ENCODE measurements around the gene IFITM10.
A peak's percentile ranks its signal among the peaks of the same experiment; 100 is the strongest.

Gene IFITM10

DNA sequence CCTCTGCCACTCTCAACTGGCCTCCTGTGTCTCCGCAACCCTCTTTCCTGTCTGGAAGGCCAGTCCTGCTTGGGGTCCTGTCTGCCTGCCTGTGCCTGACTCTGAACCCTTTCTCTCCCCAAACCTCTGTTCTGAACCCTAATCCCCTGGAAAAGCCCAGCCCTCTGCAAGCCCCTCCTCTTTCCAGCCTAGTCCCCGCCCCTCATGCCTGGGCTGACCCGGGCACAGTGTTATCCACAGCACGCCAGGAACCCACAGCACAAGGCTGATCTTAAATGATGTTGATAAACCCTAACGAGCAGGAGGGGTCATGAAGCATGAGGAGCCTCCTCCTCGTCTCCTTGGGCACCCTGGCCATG lies at the start of gene IFITM10:
Gene IFITM10, minus strand, starts transcription at position 115 of the 359 bp plus-strand sequence. CDS start 153 bp downstream, outside the sequence.
- Mint-ChIP-seq H3K27ac (no peak within 1 kb of the TSS), H3K27me3 (ENCODE audit: low read depth) (peaks cover 48% of the 10 kb centered on the region), H3K36me3 (ENCODE audit: low read depth) (peaks cover 8% of the 10 kb centered on the region), H3K9me3 (no peaks in the 10 kb centered on the region), H3K4me1 (peaks cover 10% of the 10 kb centered on the region), H3K4me3 (peak within 1 kb of the TSS; percentile 45 to 81 (median 52))
- TF ChIP-seq, protein P1, sequence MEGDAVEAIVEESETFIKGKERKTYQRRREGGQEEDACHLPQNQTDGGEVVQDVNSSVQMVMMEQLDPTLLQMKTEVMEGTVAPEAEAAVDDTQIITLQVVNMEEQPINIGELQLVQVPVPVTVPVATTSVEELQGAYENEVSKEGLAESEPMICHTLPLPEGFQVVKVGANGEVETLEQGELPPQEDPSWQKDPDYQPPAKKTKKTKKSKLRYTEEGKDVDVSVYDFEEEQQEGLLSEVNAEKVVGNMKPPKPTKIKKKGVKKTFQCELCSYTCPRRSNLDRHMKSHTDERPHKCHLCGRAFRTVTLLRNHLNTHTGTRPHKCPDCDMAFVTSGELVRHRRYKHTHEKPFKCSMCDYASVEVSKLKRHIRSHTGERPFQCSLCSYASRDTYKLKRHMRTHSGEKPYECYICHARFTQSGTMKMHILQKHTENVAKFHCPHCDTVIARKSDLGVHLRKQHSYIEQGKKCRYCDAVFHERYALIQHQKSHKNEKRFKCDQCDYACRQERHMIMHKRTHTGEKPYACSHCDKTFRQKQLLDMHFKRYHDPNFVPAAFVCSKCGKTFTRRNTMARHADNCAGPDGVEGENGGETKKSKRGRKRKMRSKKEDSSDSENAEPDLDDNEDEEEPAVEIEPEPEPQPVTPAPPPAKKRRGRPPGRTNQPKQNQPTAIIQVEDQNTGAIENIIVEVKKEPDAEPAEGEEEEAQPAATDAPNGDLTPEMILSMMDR (IDR thresholded peaks at IDR 0.05; ENCODE audit: unreplicated experiment in 3 of 3): no peak

DNA sequence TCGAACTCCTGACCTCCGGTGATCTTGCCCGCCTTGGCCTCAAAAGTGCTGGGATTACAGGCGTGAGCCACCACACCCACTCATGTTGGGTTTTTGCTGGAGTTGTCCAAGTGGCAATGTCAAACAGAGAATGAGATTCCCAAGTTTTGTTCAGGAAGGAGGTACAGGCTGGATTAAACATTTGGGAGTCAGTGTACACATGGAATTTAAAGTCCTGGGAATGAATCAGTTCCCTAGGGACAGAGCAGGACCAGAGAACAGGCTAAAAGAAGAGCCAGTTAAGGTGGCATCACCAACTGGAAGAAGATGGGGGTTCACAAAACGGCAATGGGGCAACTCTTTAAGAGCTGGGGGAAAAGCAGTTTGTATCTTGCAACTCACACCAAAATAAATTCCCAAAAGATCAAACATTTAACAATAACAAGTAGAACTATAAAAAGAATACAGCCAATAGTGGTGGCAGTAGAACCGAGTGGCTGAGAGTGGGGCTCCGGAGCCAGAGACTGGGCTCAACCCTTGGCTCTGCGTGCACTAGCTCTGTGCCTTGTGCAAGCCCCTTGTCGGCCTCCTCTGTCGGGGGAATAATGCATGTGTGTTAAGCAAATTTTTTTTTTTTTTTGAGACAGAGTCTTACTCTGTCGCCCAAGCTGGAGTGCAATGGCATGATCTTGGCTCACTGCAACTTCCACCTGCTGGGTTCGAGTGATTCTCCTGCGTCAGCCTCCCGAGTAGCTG lies 47.2 kb upstream of the IFITM10 start:
- Mint-ChIP-seq H3K36me3 (ENCODE audit: low read depth) (no peaks in the 10 kb centered on the region), H3K4me3 (no peak overlapping the region), H3K9me3 (no peaks in the 10 kb centered on the region), H3K27ac (no peak overlapping the region), H3K27me3 (ENCODE audit: low read depth) (peaks cover 29% of the 10 kb centered on the region), H3K4me1 (no peaks in the 10 kb centered on the region)
- TF ChIP-seq, protein P1 (IDR thresholded peaks at IDR 0.05; ENCODE audit: unreplicated experiment in 3 of 3): no peak

DNA sequence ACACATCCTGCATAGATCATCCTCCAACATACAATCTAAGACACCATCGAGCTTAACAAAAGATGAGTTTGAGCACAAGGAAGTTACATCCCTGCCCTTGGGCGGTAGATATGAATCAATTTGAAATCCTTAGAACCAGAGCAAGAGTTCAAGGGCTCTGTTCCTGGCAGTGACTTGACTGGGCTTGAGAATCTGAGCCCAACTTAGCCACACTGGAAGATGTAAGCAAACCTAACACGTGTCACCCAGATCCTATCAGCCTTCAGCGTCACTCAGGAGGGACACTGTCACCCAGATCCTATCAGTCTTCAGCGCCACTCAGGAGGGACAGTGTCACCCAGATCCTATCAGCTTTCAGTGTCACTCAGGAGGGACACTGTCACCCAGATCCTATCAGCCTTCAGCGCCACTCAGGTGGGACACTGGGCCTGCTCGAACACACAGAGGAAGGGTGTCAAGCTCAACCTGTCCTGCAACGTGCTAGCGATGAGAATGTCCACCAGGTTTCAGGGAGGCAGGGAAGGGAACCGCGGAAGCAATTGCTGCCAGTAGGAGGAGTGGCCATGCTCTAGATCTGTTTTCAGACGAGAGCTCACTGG lies 46.1 kb upstream of the IFITM10 start:
- Mint-ChIP-seq H3K4me1 (no peaks in the 10 kb centered on the region), H3K9me3 (no peaks in the 10 kb centered on the region), H3K4me3 (no peak overlapping the region), H3K27ac (no peak overlapping the region), H3K27me3 (ENCODE audit: low read depth) (peaks cover 33% of the 10 kb centered on the region), H3K36me3 (ENCODE audit: low read depth) (no peaks in the 10 kb centered on the region)
- TF ChIP-seq, protein P1 (IDR thresholded peaks at IDR 0.05; ENCODE audit: unreplicated experiment in 3 of 3): no peak

DNA sequence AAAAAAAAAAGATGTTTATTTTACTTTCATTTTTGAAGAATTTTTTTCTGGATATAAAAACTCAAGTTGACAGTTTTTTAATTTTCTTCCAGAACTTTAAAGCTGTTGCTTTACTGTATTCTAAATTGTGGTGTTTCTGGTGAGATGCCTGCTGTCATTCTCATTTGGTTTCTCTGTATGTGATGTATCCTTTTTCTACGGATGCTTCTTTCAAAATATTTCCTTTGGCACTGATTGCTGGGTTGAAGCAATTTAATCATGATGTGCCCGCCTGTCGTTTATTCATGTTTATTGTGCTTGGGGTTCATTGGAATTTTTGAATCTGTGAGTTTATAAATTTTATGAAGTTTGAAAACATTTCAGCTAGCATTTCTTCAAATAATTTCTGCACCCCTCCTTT lies 42.7 kb upstream of the IFITM10 start:
- TF ChIP-seq, protein P1 (IDR thresholded peaks at IDR 0.05; ENCODE audit: unreplicated experiment in 3 of 3): no peak
- peaks cover 3% of the 10 kb centered on the region for H3K9me3 Mint-ChIP-seq
- H3K4me3 Mint-ChIP-seq: no peak overlapping the region
- H3K27me3 Mint-ChIP-seq (ENCODE audit: low read depth): peaks cover 39% of the 10 kb centered on the region
- H3K4me1 Mint-ChIP-seq: no peaks in the 10 kb centered on the region
- H3K27ac Mint-ChIP-seq: no peak overlapping the region
- H3K36me3 Mint-ChIP-seq (ENCODE audit: low read depth): no peaks in the 10 kb centered on the region

DNA sequence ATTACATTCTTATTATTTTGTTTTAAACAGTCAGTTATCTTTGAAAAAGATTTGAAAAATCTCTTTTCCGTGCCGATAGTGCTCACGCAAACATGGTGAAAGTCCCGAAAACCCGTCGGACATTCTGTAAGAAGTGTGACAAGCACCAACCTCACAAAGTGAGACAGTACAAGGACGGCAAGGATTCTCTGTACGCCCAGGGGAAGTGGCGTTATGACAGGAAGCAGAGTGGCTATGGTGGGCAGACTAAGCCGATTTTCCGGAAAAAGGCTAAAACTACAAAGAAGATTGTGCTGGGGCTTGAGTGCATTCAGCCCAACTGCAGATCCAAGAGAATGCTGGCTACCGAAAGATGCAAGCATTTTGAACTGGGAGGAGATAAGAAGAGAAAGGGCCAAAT lies 42.1 kb upstream of the IFITM10 start:
- Mint-ChIP-seq H3K36me3 (ENCODE audit: low read depth) (no peaks in the 10 kb centered on the region), H3K27me3 (ENCODE audit: low read depth) (peaks cover 37% of the 10 kb centered on the region)

More for the DNA sequence above, 42.1 kb upstream of the IFITM10 start:
- Mint-ChIP-seq H3K4me1 (no peaks in the 10 kb centered on the region), H3K9me3 (peaks cover 4% of the 10 kb centered on the region), H3K27ac (no peak overlapping the region), H3K4me3 (no peak overlapping the region)
- TF ChIP-seq, protein P1 (IDR thresholded peaks at IDR 0.05; ENCODE audit: unreplicated experiment in 3 of 3): no peak
